Muscle layer of duodenum (tissue), 2 donors: ENCODE measurements around the gene SLC29A3.

ENCODE experiments used
- H3K27ac ChIP-seq: one replicate; pipeline ENCODE4 v1.7.0; 2013; ENCODE audit warnings: mild to moderate bottlenecking, low read length
- H3K27me3 ChIP-seq: one replicate; pipeline ENCODE4 v1.7.0; 2013; ENCODE audit warnings: low read depth, mild to moderate bottlenecking, control low read depth, low read length
- H3K36me3 ChIP-seq, 2 donors: one replicate each; pipeline ENCODE4 v1.7.0; 2013; ENCODE audit warnings: low read length in 2 of 2, control low read depth in 1 of 2, mild to moderate bottlenecking in 1 of 2; ENCODE audit not compliant: insufficient read depth in 2 of 2, control insufficient read depth in 1 of 2
- H3K4me1 ChIP-seq, 2 donors: one replicate each; pipeline ENCODE4 v1.7.0; 2013; ENCODE audit warnings: low read length in 2 of 2, mild to moderate bottlenecking in 2 of 2, control low read depth in 1 of 2, moderate library complexity in 1 of 2; ENCODE audit not compliant: insufficient read depth in 2 of 2, control insufficient read depth in 1 of 2
- H3K4me3 ChIP-seq, 2 donors: one replicate each; pipeline ENCODE4 v1.7.0; 2013; ENCODE audit warnings: low read length in 2 of 2, low read depth in 1 of 2, mild to moderate bottlenecking in 1 of 2
- H3K9me3 ChIP-seq, 2 donors: one replicate each; pipeline ENCODE4 v1.7.0; 2013; ENCODE audit warnings: low read length in 2 of 2, control low read depth in 1 of 2, mild to moderate bottlenecking in 1 of 2; ENCODE audit not compliant: control insufficient read depth in 1 of 2
- donor health status: healthy.

Gene SLC29A3

GRCh38 chr10:71396711-71397295, 77.7 kb downstream of the SLC29A3 start, which contains the start of gene CDH23:
TSS of gene CDH23 (plus strand) at chr10:71396920. CDS start at chr10:71439832, 42,912 bp downstream.
- H3K27ac ChIP-seq, result no peak within 1 kb of the TSS
- H3K36me3 ChIP-seq, result no peaks in the 10 kb centered on the region
- H3K27me3 ChIP-seq, result peaks cover 29% of the 10 kb centered on the region
- peaks cover 0 to 17% of the 10 kb centered on the region in 2 donors for H3K4me1 ChIP-seq
- H3K4me3 ChIP-seq, result peak within 1 kb of the TSS; percentile 46 to 68
- no peaks in the 10 kb centered on the region for H3K9me3 ChIP-seq

- no peaks in the 10 kb centered on the region for H3K36me3 ChIP-seq
- peaks cover 29% of the 10 kb centered on the region for H3K27me3 ChIP-seq
- H3K4me3 ChIP-seq, result peak overlapping the region; percentile 46 to 68
- H3K4me1 ChIP-seq, result peaks cover 0 to 17% of the 10 kb centered on the region in 2 donors
- no peaks in the 10 kb centered on the region for H3K9me3 ChIP-seq
- H3K27ac ChIP-seq, result no peak overlapping the region
These were observed 78.5 kb downstream of the SLC29A3 start for GRCh38 chr10:71397296-71398212.

- Histone ChIP-seq H3K27me3 (peaks cover 29% of the 10 kb centered on the region), H3K4me1 (peaks cover 0 to 17% of the 10 kb centered on the region in 2 donors), H3K4me3 (no peak overlapping the region), H3K36me3 (no peaks in the 10 kb centered on the region), H3K27ac (no peak overlapping the region), H3K9me3 (no peaks in the 10 kb centered on the region)
These were observed 79.9 kb downstream of the SLC29A3 start for GRCh38 chr10:71398976-71399375.

- peaks cover 29% of the 10 kb centered on the region for H3K27me3 ChIP-seq
- H3K27ac ChIP-seq, result no peak overlapping the region
- no peaks in the 10 kb centered on the region for H3K36me3 ChIP-seq
- no peaks in the 10 kb centered on the region for H3K9me3 ChIP-seq
- peaks cover 0 to 17% of the 10 kb centered on the region in 2 donors for H3K4me1 ChIP-seq
- H3K4me3 ChIP-seq, result no peak overlapping the region
These were observed 80.9 kb downstream of the SLC29A3 start for GRCh38 chr10:71399946-71400345.

- Histone ChIP-seq H3K9me3 (no peaks in the 10 kb centered on the region), H3K36me3 (no peaks in the 10 kb centered on the region), H3K4me3 (no peak overlapping the region), H3K4me1 (peaks cover 0 to 17% of the 10 kb centered on the region in 2 donors), H3K27ac (no peak overlapping the region), H3K27me3 (peaks cover 29% of the 10 kb centered on the region)
These were observed 82.0 kb downstream of the SLC29A3 start for GRCh38 chr10:71401056-71401455.

- Histone ChIP-seq H3K36me3 (no peaks in the 10 kb centered on the region), H3K27me3 (peaks cover 29% of the 10 kb centered on the region), H3K27ac (no peak overlapping the region), H3K9me3 (no peaks in the 10 kb centered on the region), H3K4me3 (no peak overlapping the region), H3K4me1 (peaks cover 0 to 17% of the 10 kb centered on the region in 2 donors)
These were observed 82.9 kb downstream of the SLC29A3 start for GRCh38 chr10:71402005-71402404.

GRCh38 chr10:71404503-71405295, 85.6 kb downstream of the SLC29A3 start:
- H3K4me3 ChIP-seq, result no peak overlapping the region
- H3K27ac ChIP-seq, result no peak overlapping the region
- H3K4me1 ChIP-seq, result no peaks in the 10 kb centered on the region
- H3K27me3 ChIP-seq, result peaks cover 5% of the 10 kb centered on the region
- H3K36me3 ChIP-seq, result no peaks in the 10 kb centered on the region
- H3K9me3 ChIP-seq, result no peaks in the 10 kb centered on the region

GRCh38 chr10:71406878-71407277, 87.8 kb downstream of the SLC29A3 start:
- Histone ChIP-seq H3K36me3 (no peaks in the 10 kb centered on the region), H3K9me3 (peaks cover 0 to 6% of the 10 kb centered on the region in 2 donors), H3K27me3 (no peaks in the 10 kb centered on the region), H3K4me3 (no peak overlapping the region), H3K27ac (no peak overlapping the region), H3K4me1 (no peaks in the 10 kb centered on the region)

- Histone ChIP-seq H3K27me3 (no peaks in the 10 kb centered on the region), H3K4me1 (no peaks in the 10 kb centered on the region), H3K4me3 (no peak overlapping the region), H3K9me3 (peaks cover 0 to 6% of the 10 kb centered on the region in 2 donors), H3K27ac (no peak overlapping the region), H3K36me3 (no peaks in the 10 kb centered on the region)
These were observed 89.6 kb downstream of the SLC29A3 start for GRCh38 chr10:71408436-71409225.

- H3K4me1 ChIP-seq, result no peaks in the 10 kb centered on the region
- no peaks in the 10 kb centered on the region for H3K36me3 ChIP-seq
- no peak overlapping the region for H3K4me3 ChIP-seq
- peaks cover 0 to 6% of the 10 kb centered on the region in 2 donors for H3K9me3 ChIP-seq
- no peak overlapping the region for H3K27ac ChIP-seq
- H3K27me3 ChIP-seq, result no peaks in the 10 kb centered on the region
These were observed 90.6 kb downstream of the SLC29A3 start for GRCh38 chr10:71409516-71410104.
